Transverse colon (tissue), 4 donors: ENCODE data around the gene SLC37A3.

ENCODE experiments used
- POLR2A ChIP-seq: fragments of 450-650 bp; IDR thresholded peaks from one replicate; pipeline ENCODE4 v1.6.1; 2016; ENCODE audit warnings: antibody characterized with exemption, mild to moderate bottlenecking, moderate library complexity
- POLR2AphosphoS5 ChIP-seq, 3 donors: sonication (generic); formaldehyde crosslinking; IDR thresholded peaks; one replicate each; pipeline ENCODE4 v1.6.1; 2016; ENCODE audit warnings: antibody characterized with exemption in 3 of 3
- TF ChIP-seq, protein P1 (sequence below), 5 experiments: fragments of 200-600 bp in 3 of 5; fragments of 450-650 bp in 2 of 5; sonication (generic) in 3 of 5; IDR thresholded peaks; 1 replicate in 2 of 5; 2 replicates in 3 of 5; pipeline ENCODE4 v1.5.1; 2016 to 2017; ENCODE audit warnings: antibody characterized with exemption in 5 of 5, inconsistent platforms in 3 of 5, mild to moderate bottlenecking in 2 of 5, moderate library complexity in 1 of 5

DNA sequence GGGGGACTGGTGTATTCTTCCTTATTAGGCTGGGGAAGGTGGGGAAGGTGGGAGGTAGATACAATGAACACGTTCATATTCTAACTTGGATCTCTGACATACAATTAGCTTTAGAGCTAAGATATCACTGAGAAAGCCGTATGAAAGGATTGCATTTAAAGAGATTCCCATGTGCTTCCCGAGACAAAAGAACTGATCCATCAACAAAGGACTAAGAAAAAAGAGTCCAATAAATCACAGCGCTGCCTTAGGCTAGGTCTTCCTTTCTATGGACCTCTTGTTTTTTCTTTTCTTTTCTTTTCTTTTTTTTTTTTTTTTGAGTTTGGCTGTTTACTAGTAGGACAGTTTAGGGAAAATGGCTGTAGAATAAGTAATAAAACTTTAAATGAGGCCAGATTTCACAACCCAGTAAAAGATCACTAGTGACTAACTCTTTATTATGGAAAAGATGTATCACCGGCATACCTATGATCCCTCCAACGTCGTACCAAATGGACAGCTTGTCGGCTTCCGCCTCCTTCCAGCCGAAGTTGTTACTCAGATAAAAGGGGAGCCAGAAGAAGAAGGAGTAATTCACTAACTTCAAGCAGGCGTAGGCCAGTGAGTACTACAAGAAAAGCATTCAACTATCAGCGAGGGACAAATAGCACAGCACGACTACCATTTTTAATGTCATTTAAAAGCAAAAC is 50.0 kb downstream of the SLC37A3 start:
- TF ChIP-seq, protein P1, sequence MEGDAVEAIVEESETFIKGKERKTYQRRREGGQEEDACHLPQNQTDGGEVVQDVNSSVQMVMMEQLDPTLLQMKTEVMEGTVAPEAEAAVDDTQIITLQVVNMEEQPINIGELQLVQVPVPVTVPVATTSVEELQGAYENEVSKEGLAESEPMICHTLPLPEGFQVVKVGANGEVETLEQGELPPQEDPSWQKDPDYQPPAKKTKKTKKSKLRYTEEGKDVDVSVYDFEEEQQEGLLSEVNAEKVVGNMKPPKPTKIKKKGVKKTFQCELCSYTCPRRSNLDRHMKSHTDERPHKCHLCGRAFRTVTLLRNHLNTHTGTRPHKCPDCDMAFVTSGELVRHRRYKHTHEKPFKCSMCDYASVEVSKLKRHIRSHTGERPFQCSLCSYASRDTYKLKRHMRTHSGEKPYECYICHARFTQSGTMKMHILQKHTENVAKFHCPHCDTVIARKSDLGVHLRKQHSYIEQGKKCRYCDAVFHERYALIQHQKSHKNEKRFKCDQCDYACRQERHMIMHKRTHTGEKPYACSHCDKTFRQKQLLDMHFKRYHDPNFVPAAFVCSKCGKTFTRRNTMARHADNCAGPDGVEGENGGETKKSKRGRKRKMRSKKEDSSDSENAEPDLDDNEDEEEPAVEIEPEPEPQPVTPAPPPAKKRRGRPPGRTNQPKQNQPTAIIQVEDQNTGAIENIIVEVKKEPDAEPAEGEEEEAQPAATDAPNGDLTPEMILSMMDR (IDR thresholded peaks at IDR 0.05): no peak
- TF ChIP-seq POLR2A: no peak
- TF ChIP-seq POLR2AphosphoS5 (IDR thresholded peaks at IDR 0.05): no peak
